ENCODE measurements around the gene APOA1.

APOA1 gene

DNA sequence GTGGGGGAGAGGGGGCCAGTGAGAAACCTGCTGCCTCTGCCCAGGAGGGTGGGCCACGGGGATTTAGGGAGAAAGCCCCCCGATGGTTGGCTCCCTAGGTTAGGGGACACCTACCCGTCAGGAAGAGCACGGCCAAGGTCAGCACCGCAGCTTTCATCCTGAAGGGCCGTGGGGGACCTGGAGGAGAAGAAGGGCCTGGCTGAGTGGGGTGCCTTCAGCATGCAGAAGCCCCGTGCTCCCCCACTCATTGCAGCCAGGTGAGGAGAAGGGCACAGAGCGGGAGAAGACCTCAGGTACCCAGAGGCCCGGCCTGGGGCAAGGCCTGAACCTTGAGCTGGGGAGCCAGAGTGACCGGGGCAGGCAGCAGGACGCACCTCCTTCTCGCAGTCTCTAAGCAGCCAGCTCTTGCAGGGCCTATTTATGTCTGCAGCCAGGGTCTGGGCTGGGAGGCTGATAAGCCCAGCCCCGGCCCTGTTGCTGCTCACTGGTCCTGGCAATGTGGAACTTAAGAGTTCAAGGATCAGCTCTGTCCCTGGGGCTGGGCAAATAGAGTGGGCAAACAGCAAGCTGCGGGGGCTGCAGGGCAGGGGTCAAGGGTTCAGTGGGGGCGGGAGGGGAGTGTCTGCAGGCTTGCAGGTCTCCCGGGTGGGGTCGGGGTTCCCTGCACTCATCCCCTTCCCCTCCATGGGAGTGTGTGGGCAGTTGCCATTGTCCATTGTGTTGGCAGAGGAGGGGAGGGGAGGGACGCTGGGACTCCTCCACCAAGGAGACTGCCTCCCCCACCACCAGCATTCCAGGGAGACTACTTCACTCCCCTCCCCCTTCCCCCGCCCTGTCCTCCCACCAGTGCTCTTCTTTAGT, at the start of gene APOA1:
APOA1 (minus strand) TSS at position 392 of the 861 bp plus-strand sequence; CDS start at position 157, 235 bp downstream.
- DNase-seq (ENCODE audit: low spot score), result peak; percentile 19

DNA sequence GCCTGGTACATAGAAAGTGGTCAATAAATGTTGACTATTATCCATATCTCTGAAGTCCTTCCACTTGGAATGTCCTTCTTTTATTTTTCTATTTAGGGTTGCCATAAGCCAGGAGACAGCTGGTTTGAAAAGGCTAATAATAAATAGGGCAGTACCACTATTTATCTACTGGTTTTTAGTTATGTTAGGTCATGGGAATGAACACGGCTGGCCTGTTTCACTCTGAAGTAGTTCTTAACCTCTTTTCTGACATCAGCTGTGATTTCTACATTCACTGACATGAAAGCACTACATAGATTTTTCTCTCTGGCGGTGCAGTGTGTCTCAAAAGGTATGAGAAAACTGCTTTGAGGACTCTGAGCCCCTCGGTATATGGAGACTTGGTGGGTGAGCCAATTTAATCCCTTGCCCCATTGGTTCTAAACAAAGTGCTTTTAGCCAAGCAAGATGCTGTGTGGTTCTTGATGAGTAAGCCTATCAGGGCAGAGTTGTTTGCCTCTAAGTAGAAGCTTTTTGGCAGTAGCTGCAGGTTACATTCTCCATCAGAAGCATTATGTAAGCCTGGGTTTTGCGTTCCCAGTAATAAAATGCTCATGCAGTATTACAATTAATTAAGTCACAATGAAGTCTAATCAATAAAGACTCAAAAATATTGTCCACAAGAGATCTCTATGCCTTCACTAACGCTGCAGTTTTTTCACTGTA, 48.7 kb upstream of the APOA1 start:
- no peak for DNase-seq (ENCODE audit: low spot score)

DNA sequence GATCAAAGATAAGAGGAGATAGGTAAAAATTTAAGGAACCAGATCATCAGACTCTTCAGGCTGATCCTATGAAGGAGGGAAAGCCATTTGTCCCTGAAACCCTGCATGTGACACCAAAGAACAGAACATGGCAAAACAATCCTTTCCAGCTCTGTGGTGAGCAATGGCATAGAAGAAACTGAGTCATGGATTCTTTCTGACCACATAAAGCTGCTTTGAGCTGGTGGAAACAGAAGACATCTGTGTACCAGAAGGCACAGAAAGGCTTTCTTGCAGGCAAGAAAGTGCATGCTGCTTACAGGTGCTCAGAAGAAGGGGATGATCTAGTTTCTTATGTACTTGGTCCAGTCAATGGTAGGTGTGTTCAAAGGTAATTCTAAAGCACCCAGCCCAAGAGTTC, 45.0 kb upstream of the APOA1 start:
- peak; percentile 28 for DNase-seq (ENCODE audit: low spot score)

DNA sequence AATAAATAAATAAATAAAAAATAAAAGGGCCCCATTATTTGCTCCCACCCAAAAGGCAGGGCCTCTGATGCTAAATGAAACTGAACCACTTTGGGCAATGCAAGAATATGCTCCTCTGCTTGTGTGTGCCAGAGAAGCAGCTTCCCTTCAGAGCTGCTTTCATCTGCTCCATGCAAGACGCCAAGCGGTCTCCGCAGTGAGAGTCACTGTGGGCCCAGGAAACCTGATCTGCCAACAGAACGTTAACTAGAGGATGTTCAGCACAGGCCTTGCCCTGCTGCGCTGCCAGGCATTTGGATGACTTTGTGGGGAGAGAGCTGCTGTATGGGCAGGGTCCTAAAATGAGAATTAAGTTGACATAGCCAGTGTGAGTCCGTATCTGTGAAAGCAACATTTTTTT, 43.7 kb upstream of the APOA1 start:
- DNase-seq (ENCODE audit: low spot score), result no peak

DNA sequence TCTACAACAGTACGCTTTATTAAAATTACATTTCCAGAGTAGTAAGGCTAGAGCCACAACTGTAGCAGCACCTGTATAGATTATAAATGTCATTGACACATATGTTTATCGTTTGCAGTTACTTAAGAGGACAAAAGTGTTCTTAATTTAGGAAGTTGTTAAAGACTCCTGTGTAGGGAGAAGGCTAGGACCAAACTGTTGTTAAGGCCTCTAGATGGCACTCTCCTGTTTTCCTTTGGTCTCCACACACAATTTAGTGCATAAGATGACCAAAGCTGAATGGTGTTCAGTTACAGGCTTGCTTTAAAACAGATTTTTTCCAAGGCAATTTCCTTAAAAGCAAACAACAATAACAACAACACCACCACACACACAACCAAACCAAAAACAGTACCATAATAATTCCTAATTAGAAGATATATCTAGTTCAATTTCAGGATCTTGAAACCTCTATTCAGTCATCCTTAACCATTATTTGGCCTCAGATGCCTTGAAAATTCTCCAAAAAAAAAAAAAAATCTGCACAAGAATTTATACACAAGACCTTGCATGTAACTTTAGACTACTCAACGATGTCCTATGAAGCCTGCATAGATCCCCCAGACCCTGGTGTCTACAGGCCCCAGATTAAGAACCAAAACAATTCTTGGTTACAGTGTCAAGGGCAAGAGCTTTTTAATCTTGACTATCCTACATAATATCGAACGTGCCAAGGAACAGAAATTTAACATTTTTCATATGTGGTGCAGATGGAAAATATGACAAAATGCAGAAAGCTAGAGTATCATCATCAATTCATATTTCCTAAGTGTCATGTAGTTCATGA, 42.6 kb upstream of the APOA1 start:
- DNase-seq (ENCODE audit: low spot score), result peak; percentile 58

DNA sequence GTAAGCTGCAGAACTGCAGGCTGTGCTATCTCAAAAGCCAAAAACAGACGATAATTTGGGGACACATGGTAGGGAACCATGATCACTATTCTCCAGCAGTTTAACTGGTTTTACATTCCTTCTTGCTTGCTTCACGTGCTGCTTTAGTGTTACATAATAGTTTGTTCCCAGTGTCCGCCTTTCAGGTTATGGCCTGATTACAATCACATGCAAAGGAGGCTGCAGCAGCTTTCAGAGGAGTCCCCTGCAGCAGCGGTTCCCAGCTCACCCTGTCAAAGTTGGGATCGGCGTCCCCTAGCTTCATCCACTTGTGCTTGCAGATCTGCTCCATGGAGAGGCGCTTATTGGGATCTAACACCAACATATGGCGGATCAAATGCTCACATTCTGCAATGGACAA, 39.2 kb upstream of the APOA1 start:
- no peak for DNase-seq (ENCODE audit: low spot score)

DNA sequence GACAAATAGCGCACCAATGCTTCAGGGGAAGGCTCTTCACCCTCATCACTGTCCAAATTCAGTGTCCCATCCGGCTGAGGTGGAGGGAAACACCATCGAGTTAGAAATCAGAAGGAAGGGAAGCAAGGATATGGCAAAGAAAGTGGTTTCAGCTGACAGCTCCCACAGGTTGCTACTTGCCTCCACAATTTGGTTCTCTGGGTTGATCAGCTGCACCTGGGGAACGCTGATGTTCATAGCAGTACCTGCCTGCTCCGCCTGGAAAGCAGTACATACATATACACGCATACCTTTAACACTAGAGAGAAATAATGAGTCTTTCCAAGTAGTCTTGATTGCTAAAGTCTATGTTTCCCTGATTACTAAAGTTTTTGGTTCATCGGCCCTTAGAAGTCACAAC, 37.8 kb upstream of the APOA1 start:
- no peak for DNase-seq (ENCODE audit: low spot score)

DNA sequence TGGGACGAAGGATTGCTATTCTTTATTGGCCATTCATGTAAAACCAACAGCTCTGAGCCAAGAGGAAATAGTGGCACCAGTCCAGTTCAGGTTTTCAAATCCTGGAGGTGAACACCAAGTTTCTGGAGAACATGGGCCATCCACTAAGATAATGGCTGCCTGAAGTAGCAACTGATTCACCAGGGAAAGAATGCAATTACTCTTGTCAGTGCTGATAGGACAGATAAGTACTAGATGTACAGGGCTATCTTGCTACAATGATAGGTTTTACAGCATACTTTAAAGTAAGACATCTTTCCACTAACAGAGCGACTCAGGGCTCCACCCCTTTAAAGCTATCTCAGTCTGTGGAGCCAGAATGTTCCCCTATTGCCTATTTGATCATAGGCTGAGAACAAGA, 36.8 kb upstream of the APOA1 start:
- DNase-seq (ENCODE audit: low spot score), result no peak

DNA sequence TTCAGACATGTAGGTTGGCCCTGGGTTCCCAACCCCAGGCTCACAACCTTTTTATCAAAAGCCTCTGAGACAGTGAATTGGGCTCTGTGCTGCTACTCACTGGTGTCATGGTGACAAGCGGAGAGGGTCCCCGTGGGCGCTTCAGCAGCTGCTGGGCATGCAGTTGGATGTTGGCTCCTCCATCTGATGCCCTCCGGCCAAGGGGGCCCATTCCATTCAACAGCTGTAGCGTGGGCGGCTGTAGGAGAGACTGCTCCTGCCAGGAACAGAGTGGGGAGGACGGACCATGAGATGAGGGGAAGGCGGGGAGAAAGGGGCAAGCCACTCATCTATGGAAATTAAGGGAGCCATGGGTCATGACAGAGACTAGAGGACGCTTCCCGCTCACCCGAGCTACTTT, 36.0 kb upstream of the APOA1 start:
- no peak for DNase-seq (ENCODE audit: low spot score)

DNA sequence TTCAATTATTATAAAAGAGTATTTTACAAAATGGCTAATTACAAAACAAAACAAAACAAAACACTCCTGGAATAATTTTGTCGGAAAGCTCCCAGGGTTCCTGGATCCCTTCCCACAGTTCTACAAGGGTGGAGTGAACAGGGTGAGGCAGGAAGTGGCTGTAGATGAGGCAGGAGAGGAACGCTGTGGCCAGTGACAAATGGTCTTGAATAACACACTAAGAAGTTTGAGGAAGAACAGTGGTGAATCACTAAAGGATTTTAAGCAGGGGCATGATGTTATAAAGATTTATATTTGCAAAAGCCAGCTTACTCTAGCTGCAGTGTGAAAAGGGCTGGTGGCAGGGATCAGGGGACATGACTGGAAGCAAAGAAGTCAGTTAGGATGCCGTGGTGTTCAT, 33.8 kb upstream of the APOA1 start:
- no peak for DNase-seq (ENCODE audit: low spot score)

DNA sequence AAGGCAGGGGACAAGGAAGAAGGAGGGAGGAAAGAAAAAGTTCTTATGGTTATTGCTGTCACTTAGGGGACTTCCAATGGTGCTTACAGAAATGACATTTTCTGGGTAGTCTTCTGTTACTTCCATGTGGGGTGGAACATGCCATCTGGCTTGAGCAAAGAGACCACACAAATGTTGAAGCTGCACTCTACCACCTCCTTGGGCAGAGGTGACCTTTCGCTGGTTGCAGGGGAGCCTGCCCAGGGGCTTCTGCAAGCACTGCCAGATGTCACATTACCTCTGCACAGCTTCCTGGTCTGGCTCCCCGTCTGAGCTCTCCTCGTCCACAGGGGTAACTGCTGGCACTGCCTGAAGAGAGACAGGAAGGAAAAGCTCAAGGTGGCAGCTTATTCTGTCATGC, 32.6 kb upstream of the APOA1 start:
- no peak for DNase-seq (ENCODE audit: low spot score)

DNA sequence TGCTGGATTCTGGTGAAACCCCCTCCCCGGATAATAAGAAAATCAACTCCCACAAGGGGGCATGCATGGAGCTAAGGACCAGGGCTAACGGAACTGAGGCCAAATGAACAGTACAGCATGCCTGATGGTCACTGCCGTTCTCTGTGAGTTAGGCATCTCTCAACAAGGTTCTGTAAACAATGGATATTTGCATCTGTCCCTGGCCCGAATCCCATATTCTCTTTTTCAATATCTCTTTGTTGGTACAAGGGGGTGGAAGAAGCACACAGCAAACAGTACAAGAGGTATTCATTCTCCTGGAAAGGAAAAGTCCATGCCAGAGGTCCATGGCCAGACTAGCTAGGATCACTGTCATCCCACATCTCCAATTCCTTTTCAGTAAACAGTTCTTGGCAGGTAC, 32.2 kb upstream of the APOA1 start:
- DNase-seq (ENCODE audit: low spot score), result no peak

DNA sequence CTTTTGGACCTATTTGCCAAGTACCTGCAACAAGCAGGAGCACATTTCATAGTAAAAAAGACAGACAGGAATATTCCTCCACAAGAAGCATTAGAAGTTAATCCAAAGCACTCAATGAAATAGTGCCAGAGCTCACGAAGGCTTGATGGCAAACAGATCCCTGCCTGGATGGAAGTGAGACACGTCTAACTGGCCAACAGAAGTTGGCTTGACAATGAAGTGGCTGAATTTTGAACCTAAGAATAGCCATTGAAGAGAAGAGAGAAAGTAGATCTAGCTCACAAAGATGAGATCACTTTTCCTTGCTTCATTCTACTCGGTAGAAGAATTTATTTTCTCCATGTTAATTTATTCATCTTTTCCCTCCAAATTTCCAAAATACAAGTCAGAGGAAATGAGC, 30.6 kb upstream of the APOA1 start:
- no peak for DNase-seq (ENCODE audit: low spot score)

DNA sequence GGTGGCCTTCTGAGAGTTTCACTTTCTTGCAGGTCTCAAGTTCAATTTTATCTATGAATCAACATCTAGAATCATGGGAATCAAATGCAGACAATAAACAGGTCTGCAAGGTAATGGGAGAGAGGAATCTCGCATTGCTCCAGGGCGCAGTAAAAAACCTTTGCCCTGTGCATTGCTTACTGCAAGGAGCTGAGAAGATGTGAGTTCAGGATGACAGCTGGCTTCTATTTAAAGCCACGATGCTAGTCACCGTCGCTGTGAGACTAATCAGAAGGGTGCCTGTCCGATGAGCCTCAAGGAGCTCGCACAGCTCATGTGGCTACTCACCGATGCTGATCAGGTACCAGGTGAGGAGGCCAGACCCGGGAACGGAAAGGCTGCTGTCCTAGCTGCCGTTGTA, 30.2 kb upstream of the APOA1 start:
- DNase-seq (ENCODE audit: low spot score), result no peak

DNA sequence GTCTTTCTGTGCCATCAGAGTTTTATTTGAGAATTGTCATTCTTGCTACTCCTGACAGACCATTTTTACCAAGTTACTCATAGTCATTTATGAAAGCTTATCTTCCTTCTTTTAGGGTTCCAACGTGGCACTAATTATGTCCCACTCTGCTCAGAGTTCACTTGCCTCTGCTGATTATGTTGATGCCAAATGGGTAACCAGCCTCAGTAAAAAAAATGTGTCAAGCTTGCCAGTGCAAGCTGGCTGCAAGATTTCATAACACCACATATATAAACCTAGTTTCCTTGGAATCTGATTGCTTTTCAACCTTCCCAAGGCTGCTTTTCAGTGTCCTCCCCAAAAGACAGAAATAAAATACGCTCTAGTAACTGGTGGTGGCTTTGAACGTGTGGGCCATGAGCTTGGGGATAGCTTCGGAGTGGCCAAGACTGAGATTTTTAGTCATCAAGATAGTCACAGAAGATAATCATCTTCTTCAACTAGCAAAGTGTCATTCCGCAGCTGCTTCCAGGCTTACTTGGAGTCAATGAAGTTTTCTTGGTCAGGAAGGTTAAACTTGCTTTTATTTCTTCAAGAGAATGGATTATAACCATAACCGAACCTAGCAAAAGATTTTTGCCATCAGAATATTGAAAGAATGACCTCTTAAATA, 29.5 kb upstream of the APOA1 start:
- no peak for DNase-seq (ENCODE audit: low spot score)

DNA sequence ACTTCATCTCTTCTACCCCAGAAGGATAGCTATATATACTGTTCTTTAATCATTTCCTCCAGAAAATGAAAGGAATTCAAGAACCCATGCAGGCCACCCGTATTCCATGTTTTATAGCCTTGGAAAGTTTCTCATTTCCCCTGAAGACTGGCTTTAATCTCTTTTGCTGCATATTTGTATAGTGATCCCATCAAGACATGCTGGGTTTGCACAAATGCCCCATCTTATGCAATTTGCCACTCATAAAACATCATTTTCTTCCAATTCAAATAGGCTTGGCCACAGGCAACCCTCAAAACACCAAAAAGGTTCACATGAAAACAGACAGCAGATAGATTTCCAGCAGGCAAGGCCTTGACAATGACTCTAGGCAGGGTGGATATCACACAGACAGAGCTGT, 28.3 kb upstream of the APOA1 start:
- DNase-seq (ENCODE audit: low spot score), result no peak

DNA sequence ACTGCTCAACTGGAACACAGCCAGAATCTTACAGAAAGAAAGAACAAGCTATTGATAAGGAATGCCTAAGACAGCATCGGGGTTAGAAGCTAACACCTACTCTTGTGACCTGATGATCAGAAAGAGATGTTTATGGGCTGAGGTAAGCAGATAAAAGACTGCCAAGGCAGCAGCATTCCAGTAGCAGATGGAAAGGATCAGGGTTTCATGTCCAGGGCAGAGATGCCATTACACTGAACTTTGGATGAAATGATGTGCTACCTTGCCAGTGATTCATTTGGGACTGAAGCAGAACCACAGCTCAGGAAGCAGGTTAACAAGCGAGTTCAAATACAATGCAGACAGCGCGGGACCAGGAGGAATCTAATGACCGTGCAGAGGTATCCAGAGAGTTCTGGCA, 27.1 kb upstream of the APOA1 start:
- no peak for DNase-seq (ENCODE audit: low spot score)

DNA sequence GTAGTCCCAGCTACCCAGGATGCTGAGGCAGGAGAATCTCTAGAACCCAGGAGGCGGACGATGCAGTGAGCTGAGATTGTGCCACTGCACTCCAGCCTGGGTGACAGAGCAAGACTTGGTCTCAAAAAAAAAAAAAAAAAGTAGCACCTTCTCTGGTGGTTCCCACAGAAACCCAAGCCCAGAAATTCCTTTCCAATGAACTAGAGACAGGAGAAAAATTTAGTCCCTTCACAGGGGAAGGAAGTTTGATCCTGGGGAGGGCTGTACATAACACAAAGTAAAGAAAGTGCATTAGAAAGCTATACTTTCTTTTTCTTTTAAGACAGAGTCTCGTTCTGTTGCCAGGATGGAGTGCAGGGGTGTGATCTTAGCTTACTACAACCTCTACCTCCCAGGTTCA, 25.5 kb upstream of the APOA1 start:
- DNase-seq (ENCODE audit: low spot score), result no peak

DNA sequence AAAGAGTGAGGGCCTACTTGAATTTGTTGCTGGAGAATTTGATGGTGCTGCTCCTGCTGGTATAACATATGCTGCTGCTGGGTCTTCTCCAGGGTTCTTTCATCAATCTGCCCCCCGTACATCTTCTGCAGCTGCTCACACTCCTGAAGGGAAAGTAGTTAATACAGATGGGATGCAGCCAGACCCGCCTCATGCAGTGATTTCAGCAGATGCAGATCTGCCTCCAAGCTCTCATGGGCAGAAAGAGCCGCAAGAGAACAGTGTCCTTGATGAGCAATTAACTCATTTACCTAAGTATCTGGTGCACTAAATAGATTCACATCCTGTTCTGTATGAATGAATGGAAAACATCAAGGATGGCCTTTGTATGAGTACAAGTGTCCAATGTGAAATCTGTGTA, 24.8 kb upstream of the APOA1 start:
- DNase-seq (ENCODE audit: low spot score), result no peak

DNA sequence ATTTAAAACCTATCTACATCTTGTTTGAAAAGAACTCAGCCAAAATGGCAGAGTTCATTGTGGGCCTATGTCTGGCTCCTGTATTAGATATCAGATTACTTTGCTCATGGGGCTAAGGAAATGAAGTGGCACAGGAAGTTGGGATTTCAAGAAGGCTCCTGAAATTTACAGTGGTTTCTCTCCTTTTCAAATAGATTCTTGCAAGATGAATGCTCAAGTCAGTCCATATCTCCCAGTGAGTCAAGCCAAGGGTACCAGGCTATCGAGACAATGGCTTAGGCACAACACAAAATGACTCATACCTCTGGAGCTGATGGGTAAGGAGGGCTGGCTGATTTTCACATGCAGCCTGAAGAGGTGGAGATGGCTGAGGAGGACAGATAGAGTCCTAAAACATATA, 24.1 kb upstream of the APOA1 start:
- DNase-seq (ENCODE audit: low spot score), result peak; percentile 26

DNA sequence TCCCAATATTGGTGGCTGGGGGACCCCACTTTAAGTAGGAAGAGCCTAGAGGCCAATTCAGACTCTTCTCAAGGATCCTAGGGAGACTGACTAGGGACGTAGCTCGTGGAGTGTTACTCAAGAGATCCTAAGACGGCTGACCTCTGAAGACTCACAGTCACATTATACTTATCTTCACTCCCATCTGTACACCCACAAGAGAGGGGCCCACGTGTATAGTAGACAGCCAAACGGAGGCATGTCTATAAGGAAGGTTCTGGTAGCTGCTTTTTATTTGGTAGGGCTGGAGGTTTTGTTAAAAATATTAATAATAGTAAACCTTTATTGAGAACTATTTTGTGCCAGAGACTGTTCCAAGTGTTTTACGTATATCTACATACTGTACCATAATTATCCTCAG, 22.9 kb upstream of the APOA1 start:
- DNase-seq (ENCODE audit: low spot score), result no peak

DNA sequence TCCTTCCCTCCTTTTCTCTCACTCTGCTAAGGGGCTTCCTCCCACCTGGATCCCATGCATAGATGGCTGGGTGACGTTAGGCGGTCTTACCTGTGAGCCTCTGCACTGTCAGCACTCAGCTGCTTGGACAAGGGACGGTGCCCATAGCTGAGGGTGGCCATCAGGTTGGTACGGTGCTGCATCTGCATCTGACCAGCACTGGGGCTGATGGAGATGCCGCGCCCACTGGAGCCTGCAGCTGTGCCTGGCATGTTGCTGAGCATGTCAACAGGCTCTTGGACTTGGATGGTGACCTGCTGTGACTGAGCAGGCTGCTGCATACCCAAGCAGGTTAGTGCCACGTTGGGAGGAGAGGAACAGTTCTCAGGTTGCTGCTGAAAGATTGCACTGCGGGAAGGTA, 21.8 kb upstream of the APOA1 start:
- DNase-seq (ENCODE audit: low spot score), result no peak

Data from COLO829 (cell line).